NCI-H2029 (cell line): ENCODE measurements around the gene CUX1.
"Not testable (repeated sequence)": the region's sequence is repeated elsewhere in the genome, so short reads cannot be mapped to it uniquely, and the experiment has no call there.

Experiments used
- DNase-seq: peaks from one replicate; lab custom pipeline; 2025; lab: John Stamatoyannopoulos, UW

The CUX1 gene

DNA sequence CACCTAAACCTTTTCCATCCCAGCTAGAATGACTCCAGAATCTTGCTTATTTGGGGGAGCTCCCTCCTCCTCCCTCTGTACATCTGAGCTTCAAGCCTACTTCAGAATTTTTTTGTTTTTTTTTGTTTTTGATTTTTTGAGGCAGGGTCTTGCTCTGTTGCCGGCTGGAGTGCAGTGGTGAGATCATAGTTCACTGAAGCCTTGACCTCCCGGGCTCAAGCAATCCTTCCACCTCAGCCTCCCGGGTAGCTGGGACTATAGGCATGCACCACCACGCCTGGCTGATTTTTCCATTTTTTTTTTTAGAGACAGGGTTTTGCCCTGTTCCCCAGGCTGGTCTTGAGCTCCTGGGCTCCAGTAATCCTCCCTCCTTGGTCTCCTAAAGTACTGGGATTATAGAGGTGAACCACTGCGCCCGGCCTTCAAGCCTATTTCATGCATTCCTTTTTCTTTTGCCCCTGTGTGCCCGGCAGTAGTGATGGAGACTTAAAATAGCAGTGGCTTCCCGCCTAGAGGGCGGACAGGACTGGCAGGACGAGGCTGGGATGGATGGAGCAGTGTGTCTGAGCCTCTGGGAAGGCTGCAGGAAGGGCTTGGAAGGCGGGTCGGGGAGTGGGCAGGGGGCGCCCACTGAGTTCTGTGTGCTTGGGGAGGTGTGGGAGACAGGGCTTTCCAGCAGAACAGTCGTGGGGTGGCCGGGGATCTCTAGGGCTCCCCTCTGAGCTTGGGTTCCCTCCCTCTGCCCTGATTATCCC lies 8.8 kb downstream of the CUX1 start:
- DNase-seq, result no peak

DNA sequence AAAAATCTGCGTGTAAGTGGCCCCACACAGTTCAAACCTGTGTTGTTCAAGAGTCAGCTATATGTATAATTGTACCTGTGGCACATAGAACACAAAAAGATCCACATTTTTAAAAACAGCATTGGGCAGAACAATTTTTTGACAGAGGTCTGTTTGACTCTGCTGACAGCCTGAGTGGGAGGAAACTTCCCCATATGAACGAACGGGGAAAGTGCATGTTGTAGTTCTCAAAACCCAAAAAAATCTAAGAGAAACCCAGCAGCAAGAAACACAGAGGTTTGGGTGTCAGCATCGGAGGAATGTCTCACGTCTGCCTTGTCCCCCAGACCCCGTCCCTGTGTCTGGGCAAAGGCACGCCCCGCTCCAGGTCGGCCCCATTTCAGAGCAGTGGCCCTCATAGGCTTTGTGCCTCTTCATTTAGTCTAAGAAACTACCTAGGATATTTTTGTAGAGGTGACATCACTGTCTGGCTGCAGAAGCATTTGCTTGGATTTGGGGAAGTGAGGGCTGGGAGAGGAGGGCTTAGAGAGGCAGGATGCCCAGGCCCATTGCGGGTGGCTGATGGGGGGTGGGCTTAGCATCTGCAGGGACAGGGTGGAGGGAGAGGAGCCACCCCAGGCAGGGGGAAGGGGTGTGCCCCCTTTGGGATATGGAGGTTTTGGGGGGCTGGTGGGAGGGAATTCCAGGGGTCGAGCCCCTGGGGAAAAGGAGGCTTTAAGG lies 11.0 kb downstream of the CUX1 start:
- no peak for DNase-seq

- no peak for DNase-seq
These were observed 11.9 kb downstream of the CUX1 start for GRCh38 chr7:101829374-101829773.

GRCh38 chr7:101829821-101830220 lies 12.4 kb downstream of the CUX1 start:
- DNase-seq, result no peak

DNA sequence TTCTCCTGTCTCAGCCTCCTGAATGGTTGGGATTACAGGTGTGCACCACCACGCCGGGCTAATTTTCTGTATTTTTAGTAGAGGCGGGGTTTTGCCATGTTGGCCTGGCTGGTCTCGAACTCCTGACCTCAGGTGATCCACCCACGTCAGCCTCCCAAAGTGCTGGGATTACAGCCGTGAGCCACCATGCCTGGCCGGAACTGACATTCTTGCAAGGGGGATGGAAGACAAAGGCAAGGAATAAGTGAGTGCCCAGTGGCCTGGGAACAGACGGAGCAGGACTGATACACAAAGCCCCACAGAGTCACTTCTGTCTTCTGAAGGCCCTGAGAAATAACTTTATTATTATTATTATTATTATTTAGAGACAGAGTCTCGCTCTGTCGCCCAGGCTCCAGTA lies 14.0 kb downstream of the CUX1 start:
- DNase-seq, result not testable (repeated sequence)

- DNase-seq, result no peak
These were observed 14.8 kb downstream of the CUX1 start for GRCh38 chr7:101832205-101832631.

- DNase-seq, result no peak
These were observed 15.4 kb downstream of the CUX1 start for GRCh38 chr7:101832685-101833375.

- no peak for DNase-seq
These were observed 16.4 kb downstream of the CUX1 start for GRCh38 chr7:101833799-101834198.

DNA sequence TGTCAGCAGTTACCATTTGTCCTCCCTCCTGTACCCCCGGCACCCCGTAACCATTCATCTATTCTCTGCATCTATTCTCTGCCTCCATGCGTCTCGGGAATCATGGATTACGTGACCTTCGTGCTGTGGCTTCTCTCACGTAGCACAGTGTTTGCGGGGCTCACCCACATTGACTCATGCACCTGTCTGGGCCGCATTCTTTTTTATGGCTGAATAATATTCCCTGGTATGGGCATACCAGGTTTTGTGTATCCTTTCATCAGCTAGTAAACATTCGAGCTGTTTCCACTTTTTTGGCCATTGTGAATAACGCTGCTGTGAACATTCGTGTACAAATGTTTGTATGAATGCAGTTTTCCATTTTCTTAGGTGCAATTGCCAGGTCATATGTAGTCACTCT lies 17.7 kb downstream of the CUX1 start:
- DNase-seq, result no peak

- DNase-seq, result not testable (repeated sequence)
These were observed 20.0 kb downstream of the CUX1 start for GRCh38 chr7:101837433-101837832.

DNA sequence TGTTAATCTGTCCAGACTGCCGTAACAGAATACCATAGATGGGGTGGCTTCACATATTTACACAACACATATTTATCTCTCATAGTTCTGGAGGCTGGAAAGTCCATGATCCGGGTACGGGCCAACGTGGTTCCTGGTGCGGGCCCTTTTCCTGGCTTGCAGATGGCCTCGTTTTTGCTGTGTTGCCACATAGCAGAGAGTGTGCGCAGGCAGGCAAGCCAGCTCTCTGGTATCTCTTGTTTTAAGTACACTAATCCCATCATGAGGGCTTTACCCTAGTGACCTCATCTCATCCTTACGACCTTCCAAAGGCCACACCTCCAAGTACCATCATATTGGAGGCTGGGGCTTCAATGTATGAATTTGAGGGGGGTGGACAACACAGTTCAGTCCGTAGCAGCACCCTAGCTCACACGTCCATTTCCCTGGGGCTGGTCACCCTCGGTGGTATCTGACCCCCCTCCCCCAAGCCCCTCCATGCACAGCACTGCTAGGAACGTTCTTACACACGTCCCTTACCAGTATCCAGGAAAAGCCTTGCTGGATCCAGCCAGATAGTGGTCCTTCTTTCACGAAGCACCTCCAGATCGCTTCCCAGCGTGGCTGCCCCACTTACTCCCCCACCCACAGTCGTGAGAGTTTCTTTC lies 21.5 kb downstream of the CUX1 start:
- DNase-seq, result no peak

DNA sequence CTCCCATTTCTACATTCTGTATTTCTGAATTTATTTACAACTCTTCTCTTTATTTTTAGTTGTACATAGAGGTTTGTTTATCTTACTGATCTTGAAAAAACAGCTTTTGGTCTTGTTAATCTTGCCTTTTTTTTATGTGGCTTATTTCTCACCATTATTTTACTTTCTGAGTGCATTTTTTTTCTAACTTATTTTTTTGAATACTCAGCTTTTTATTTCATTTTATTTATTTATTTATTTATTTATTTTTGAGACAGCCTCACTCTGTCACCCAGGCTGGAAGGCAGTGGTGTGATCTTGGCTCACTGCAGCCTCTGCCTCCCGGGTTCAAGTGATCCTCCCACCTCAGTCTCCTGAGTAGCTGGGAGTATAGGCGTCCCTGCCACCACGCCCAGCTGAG lies 23.9 kb downstream of the CUX1 start:
- no peak for DNase-seq

GRCh38 chr7:101843293-101844271 lies 26.2 kb downstream of the CUX1 start:
- DNase-seq, result no peak

GRCh38 chr7:101845974-101846373 lies 28.5 kb downstream of the CUX1 start:
- DNase-seq, result no peak

DNA sequence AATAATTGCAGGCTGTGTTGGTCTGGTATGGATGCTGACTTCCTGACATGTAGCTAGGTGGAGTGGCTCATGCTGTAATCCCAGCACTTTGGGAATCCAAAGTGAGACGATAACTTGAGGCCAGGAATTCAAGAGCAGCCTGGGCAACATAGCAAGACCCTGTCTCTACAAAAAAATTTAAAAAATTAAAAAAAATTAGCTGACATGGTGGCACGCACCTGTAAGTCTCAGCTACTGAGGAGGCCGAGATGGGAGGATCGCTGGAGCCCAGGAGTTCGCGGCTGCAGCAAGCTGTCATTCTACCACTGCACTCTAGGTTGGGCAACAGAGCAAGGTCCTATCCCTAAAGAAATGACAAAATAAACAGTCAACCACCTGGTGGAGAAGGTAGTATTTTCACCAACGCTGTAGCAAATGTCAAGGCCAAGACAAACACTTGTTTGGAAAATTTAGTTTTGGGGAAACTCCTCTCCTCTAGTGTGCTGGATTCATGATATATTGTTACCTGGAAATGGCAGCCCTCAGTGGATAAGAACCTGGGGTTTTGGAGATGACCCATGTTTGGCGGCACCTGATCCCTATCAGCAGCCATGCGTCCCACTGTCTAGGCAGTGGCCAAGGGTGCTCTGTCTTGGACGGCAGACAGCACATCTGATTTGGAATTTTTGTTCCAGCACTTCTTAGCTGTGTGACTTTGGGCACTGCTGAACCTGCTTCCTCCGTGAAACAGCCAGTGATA lies 29.5 kb downstream of the CUX1 start:
- no peak for DNase-seq

DNA sequence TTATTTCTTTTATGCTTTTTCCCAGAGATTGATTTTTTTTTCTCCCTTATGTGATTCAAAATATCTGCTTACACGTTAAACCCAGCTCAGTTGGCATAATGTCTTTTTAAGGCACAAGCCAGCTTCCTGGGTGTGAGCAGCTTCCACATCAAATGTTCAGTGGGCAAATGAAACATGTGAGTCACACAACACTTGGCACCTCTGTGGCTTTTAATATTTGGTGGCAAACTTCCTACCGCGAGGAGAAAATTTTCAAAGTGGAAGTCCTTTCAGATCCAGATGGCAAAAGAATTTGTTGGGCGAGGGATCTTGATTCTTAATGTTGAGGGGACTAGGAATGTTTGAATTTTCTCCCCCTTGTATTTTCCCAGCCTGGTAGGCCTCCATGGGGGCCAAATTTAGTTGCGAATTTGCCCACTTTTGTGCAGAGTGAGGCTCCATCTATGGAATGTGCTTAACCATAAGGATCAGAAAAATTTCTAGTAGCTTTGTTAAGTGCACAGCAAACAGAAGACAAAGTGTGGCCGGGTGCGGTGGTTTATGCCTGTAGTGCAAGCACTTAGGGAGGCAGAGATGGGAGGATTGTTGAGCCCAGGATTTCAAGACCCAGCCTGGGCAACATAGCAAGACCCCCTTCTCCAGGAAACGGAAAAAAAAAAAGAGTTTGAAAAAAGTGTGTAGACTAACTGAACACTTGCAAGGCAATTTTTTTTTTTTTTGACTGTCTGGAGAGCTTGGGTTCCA lies 31.0 kb downstream of the CUX1 start:
- DNase-seq, result no peak

GRCh38 chr7:101849314-101849713 lies 31.9 kb downstream of the CUX1 start:
- DNase-seq, result not testable (repeated sequence)

- DNase-seq, result not testable (repeated sequence)
These were observed 34.9 kb downstream of the CUX1 start for GRCh38 chr7:101852364-101852763.

DNA sequence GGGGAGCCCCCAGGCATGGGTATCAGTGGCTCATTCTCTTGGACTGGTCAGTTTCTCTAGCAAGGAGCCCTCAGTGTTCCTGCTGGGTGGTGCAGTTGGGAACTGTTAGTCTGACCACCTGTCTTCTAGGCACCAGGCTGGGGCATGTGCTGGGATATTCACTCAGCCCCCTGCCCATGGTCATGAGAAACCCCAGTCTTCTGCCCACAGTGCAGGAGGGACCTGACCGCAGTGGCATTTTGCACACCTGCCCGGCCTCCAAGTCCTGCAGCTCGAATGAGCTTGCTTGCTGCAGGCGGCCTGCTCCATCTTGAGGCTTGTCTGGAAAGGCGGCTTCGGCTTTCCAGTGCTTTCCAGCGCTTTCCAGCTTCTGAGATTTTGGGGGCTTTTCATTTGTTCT lies 36.3 kb downstream of the CUX1 start:
- no peak for DNase-seq
